Measurements from ENCODE around the gene LINGO3.

LINGO3 gene

GRCh38 chr19:2305452-2306280, 2.3 kb downstream of the LINGO3 start:
- no peak for DNase-seq (ENCODE audit: low read depth)

GRCh38 chr19:2303211-2303798, 4.6 kb downstream of the LINGO3 start:
- DNase-seq (ENCODE audit: low read depth): no peak

- DNase-seq (ENCODE audit: low read depth): no peak
Measured at GRCh38 chr19:2302319-2303210, 5.4 kb downstream of the LINGO3 start.

GRCh38 chr19:2300533-2300932, 7.4 kb downstream of the LINGO3 start:
- DNase-seq (ENCODE audit: low read depth): no peak

- no peak for DNase-seq (ENCODE audit: low read depth)
Measured at GRCh38 chr19:2296141-2296540, 11.8 kb downstream of the LINGO3 start.

- no peak for DNase-seq (ENCODE audit: low read depth)
Measured at GRCh38 chr19:2294687-2295335, 13.1 kb downstream of the LINGO3 start.

- DNase-seq (ENCODE audit: low read depth): no peak
Measured at GRCh38 chr19:2291185-2291751, 16.7 kb downstream of the LINGO3 start.

GRCh38 chr19:2290441-2291184, 17.3 kb downstream of the LINGO3 start:
- DNase-seq (ENCODE audit: low read depth): no peak

GRCh38 chr19:2289714-2290435, 18.1 kb downstream of the LINGO3 start:
- DNase-seq (ENCODE audit: low read depth): no peak

GRCh38 chr19:2288818-2289713, 18.9 kb downstream of the LINGO3 start:
- DNase-seq (ENCODE audit: low read depth): no peak

- DNase-seq (ENCODE audit: low read depth): no peak
Measured at GRCh38 chr19:2288338-2288817, 19.6 kb downstream of the LINGO3 start.

- no peak for DNase-seq (ENCODE audit: low read depth)
Measured at GRCh38 chr19:2287585-2288337, 20.2 kb downstream of the LINGO3 start.

GRCh38 chr19:2286402-2287140, 21.4 kb downstream of the LINGO3 start:
- no peak for DNase-seq (ENCODE audit: low read depth)

GRCh38 chr19:2283835-2284507, 24.0 kb downstream of the LINGO3 start:
- no peak for DNase-seq (ENCODE audit: low read depth)

- DNase-seq (ENCODE audit: low read depth): no peak
Measured at GRCh38 chr19:2282862-2283237, 25.1 kb downstream of the LINGO3 start.

GRCh38 chr19:2282062-2282861, 25.7 kb downstream of the LINGO3 start, which contains the start of gene PEAK3:
Gene PEAK3 (minus strand): TSS chr19:2282175. CDS start chr19:2280931, 1,244 bp downstream.
- no peak for DNase-seq (ENCODE audit: low read depth)

Measured in stimulated activated CD8-positive, alpha-beta memory T cell treated with anti-CD3 and anti-CD28 coated beads, Interleukin-4, amount 100 ng/mL, for 24 hours (primary cell).